A549 (cell line): ENCODE measurements around the gene TREML2. TPM values are rescaled to one million over a fixed set of nuclear protein-coding genes. Genes with fewer than 3 reads are reported as not detected.

Experiments
- ATAC-seq, 2 experiments: fragments of 200-7000 bp in 1 of 2; fragments of >200 bp in 1 of 2; cut with Nextera tagmentation in 1 of 2; cut with Tn5 transposase in 1 of 2; 3 replicates each; pipeline versions ENCODE4 v1.8.0 to v1.9.1; 2018 to 2020; ENCODE audit warnings: mild to moderate bottlenecking in 1 of 2, moderate library complexity in 1 of 2
- CTCF ChIA-PET: fragments of 300-600 bp; sonication (Branson Sonifier 250); formaldehyde crosslinking; extraction: SDS; loops from one replicate; lab custom pipeline; 2021; ENCODE audit warnings: antibody characterized with exemption, inconsistent platforms; lab: Yijun Ruan, JAX
- POLR2A ChIA-PET: fragments of 350-600 bp; formaldehyde crosslinking; extraction: SDS; loops from one replicate; lab custom pipeline; 2021; ENCODE audit warnings: antibody characterized with exemption, inconsistent platforms; lab: Yijun Ruan, JAX
- DNase-seq, 2 experiments: peaks; one replicate each; pipeline versions ENCODE4 v3.0.0 to v3.0.0-alpha.2; 2011 to 2016; ENCODE audit warnings: low read depth in 1 of 2, low spot score in 1 of 2
- FAIRE-seq: peaks from 2 replicates; lab custom pipeline; 2011; peaks lifted over from hg19 to GRCh38; lab: Jason Lieb, UNC
- H3K27ac ChIP-seq, 2 experiments: fragments of >200 bp; sonication (Bioruptor Twin); formaldehyde crosslinking; 3 replicates each; pipeline ENCODE4 v1.5.1; 2016 to 2017
- H3K4me1 ChIP-seq: fragments of >200 bp; sonication (Bioruptor Twin); formaldehyde crosslinking; 3 replicates; pipeline ENCODE4 v1.6.1; 2016
- H3K4me2 ChIP-seq: fragments of >200 bp; sonication (Bioruptor Twin); formaldehyde crosslinking; 3 replicates; pipeline ENCODE4 v1.6.1; 2016
- H3K4me3 ChIP-seq: fragments of >200 bp; sonication (Bioruptor Twin); formaldehyde crosslinking; 3 replicates; pipeline ENCODE4 v1.5.1; 2016
- H3K9me3 ChIP-seq: fragments of >200 bp; sonication (Bioruptor Twin); formaldehyde crosslinking; 3 replicates; pipeline ENCODE4 v1.6.1; 2016
- CBX8 ChIP-seq: fragments of 200-600 bp; sonication (generic); IDR thresholded peaks from 2 replicates; pipeline ENCODE4 v1.6.1; 2016
- CEBPB ChIP-seq, 2 experiments: fragments of >200 bp in 1 of 2; sonication (Bioruptor Twin) in 1 of 2; formaldehyde crosslinking in 1 of 2; IDR thresholded peaks; 2 replicates each; pipeline ENCODE4 v1.6.1; 2012 to 2016
- CHD2 ChIP-seq: fragments of 150-350 bp; IDR thresholded peaks from 2 replicates; pipeline ENCODE4 v1.6.1; 2014; ENCODE audit warnings: low read length; ENCODE audit not compliant: partially characterized antibody
- CHD4 ChIP-seq: fragments of 200-600 bp; sonication (generic); IDR thresholded peaks from 2 replicates; pipeline ENCODE4 v1.6.1; 2016; ENCODE audit warnings: antibody characterized with exemption, mild to moderate bottlenecking, borderline replicate concordance
- EHF ChIP-seq: fragments of 250-450 bp; sonication (Bioruptor Pico); IDR thresholded peaks from 2 replicates; pipeline ENCODE4 v1.5.0; 2020; ENCODE audit warnings: mild to moderate bottlenecking
- ELK1 ChIP-seq: fragments of 150-350 bp; IDR thresholded peaks from 2 replicates; pipeline ENCODE4 v1.6.1; 2014; ENCODE audit warnings: low read depth, mild to moderate bottlenecking, low read length
- ESRRA ChIP-seq: fragments of 150-350 bp; IDR thresholded peaks from 2 replicates; pipeline ENCODE4 v1.6.1; 2014; ENCODE audit warnings: mild to moderate bottlenecking, low read length, borderline replicate concordance
- FOSL2 ChIP-seq, 2 experiments: fragments of 450-650 bp in 1 of 2; fragments of >200 bp in 1 of 2; sonication (Bioruptor Twin) in 1 of 2; formaldehyde crosslinking; IDR thresholded peaks; 2 replicates each; pipeline versions ENCODE4 v1.5.0 to v1.6.1; 2016 to 2020; ENCODE audit warnings: mild to moderate bottlenecking in 1 of 2, moderate library complexity in 1 of 2
- GATA3 ChIP-seq: IDR thresholded peaks from 2 replicates; pipeline ENCODE4 v1.6.1; 2012; ENCODE audit warnings: borderline replicate concordance
- HDAC2 ChIP-seq: fragments of 200-600 bp; sonication (generic); IDR thresholded peaks from 2 replicates; pipeline ENCODE4 v1.6.1; 2016
- HEYL ChIP-seq: fragments of 250-450 bp; sonication (Bioruptor Pico); IDR thresholded peaks from 2 replicates; pipeline ENCODE4 v1.8.0; 2021; ENCODE audit warnings: mild to moderate bottlenecking, moderate library complexity
- HOXB13 ChIP-seq: fragments of 250-450 bp; sonication (Bioruptor Pico); IDR thresholded peaks from 2 replicates; pipeline ENCODE4 v1.5.0; 2020; ENCODE audit warnings: low read depth, mild to moderate bottlenecking, moderate library complexity
- HOXB5 ChIP-seq: fragments of 250-450 bp; sonication (Bioruptor Pico); IDR thresholded peaks from 2 replicates; pipeline ENCODE4 v1.5.0; 2020; ENCODE audit warnings: mild to moderate bottlenecking, moderate library complexity
- JUN ChIP-seq, 2 experiments: fragments of >200 bp; sonication (Bioruptor Twin); formaldehyde crosslinking; IDR thresholded peaks; 2 replicates in 1 of 2; 3 replicates in 1 of 2; pipeline ENCODE4 v1.6.1; 2016 to 2017
- KDM1A ChIP-seq: fragments of 200-600 bp; sonication (generic); IDR thresholded peaks from 2 replicates; pipeline ENCODE4 v1.6.1; 2016; ENCODE audit warnings: low read depth, mild to moderate bottlenecking
- KDM5A ChIP-seq: fragments of 200-600 bp; sonication (generic); IDR thresholded peaks from 2 replicates; pipeline ENCODE4 v1.6.1; 2016; ENCODE audit warnings: antibody characterized with exemption, mild to moderate bottlenecking
- NFE2L2 ChIP-seq: fragments of 150-350 bp; conservative IDR thresholded peaks from 2 replicates; pipeline ENCODE4 v1.6.1; 2014; ENCODE audit warnings: low read length
- RAD21 ChIP-seq, 2 experiments: fragments of >200 bp in 1 of 2; sonication (Bioruptor Twin) in 1 of 2; formaldehyde crosslinking in 1 of 2; IDR thresholded peaks in 1 of 2; conservative IDR thresholded peaks in 1 of 2; 2 replicates in 1 of 2; 3 replicates in 1 of 2; pipeline ENCODE4 v1.6.1; 2012 to 2018; ENCODE audit warnings: inconsistent platforms in 1 of 2
- RCOR1 ChIP-seq: fragments of 150-350 bp; IDR thresholded peaks from 2 replicates; pipeline ENCODE4 v1.6.1; 2014; ENCODE audit warnings: antibody characterized with exemption, low read length, low read depth
- RNF2 ChIP-seq: fragments of 200-600 bp; sonication (generic); IDR thresholded peaks from 2 replicates; pipeline ENCODE4 v1.6.1; 2016; ENCODE audit warnings: low read depth, mild to moderate bottlenecking, antibody characterized with exemption, moderate library complexity, borderline replicate concordance
- TP53 ChIP-seq: fragments of 250-450 bp; sonication (Bioruptor Pico); IDR thresholded peaks from 2 replicates; pipeline ENCODE4 v1.5.0; 2021; ENCODE audit warnings: mild to moderate bottlenecking, moderate library complexity
- ZC3H11A ChIP-seq: fragments of 450-650 bp; IDR thresholded peaks from 2 replicates; pipeline ENCODE4 v1.6.1; 2014; ENCODE audit warnings: antibody characterized with exemption, mild to moderate bottlenecking
- ZNF302 ChIP-seq: fragments of 250-450 bp; sonication (Bioruptor Pico); IDR thresholded peaks from 2 replicates; pipeline ENCODE4 v1.9.0; 2021; ENCODE audit warnings: inconsistent platforms, mild to moderate bottlenecking, moderate library complexity
- WGBS: methylation state at CpG from one replicate; pipeline ENCODE4 v1.1.6; 2017; ENCODE audit errors: missing lambda C conversion rate; 5-methylcytosine and 5-hydroxymethylcytosine counted together
- polyA plus RNA-seq, 4 experiments: library from polyadenylated mRNA; depleted of rRNA in 3 of 4; stranded (reverse); fragments of >200 nt; fragmentation: RNase III in 1 of 4; extraction: RNeasy Plus Mini Kit Qiagen cat#74134 plus additional on column Dnase treatment in 1 of 4; gene quantifications; 2 replicates in 3 of 4; 3 replicates in 1 of 4; pipeline ENCODE4 v1.2.3, GENCODE V29; 2011 to 2017
- TF ChIP-seq, protein P1 (sequence below): fragments of 450-650 bp; IDR thresholded peaks from 2 replicates; pipeline ENCODE4 v1.6.1; 2014; ENCODE audit warnings: antibody characterized with exemption
- TF ChIP-seq, protein P2 (sequence below): IDR thresholded peaks from 2 replicates; pipeline ENCODE4 v1.6.1; 2012
- TF ChIP-seq, protein P3 (sequence below): fragments of >200 bp; sonication (Bioruptor Twin); formaldehyde crosslinking; IDR thresholded peaks from 3 replicates; pipeline ENCODE4 v1.5.1; 2016
- TF ChIP-seq, protein P4 (sequence below): fragments of >200 bp; sonication (Bioruptor Twin); formaldehyde crosslinking; IDR thresholded peaks from 2 replicates; pipeline ENCODE4 v1.6.1; 2016

Gene TREML2
- polyA plus RNA-seq, 2 of the 4 experiments (the other 2 are of a cell fraction), result not detected

- Histone ChIP-seq H3K4me2 (no peak overlapping the region), H3K27ac (no peak overlapping the region), H3K9me3 (no peaks in the 10 kb centered on the region), H3K4me3 (no peak overlapping the region), H3K4me1 (no peaks in the 10 kb centered on the region)
- no peak for TF ChIP-seq HOXB5 (CRISPR knock-in tag)
- no peak for TF ChIP-seq RNF2
- no peak for TF ChIP-seq KDM1A
- ATAC-seq, result no peak
- CTCF ChIA-PET, result interaction anchor here (0.6 kb wide), 1 partner anchor 318 kb away, joined by 3 read pairs; no protein-coding TSS in a partner anchor
- WGBS, result 0% methylated on average over 2 of the region's 3 CpGs
- FAIRE-seq, result no peak
- POLR2A ChIA-PET, result no interaction called here
- no peak for DNase-seq
These were observed 40.0 kb downstream of the TREML2 start for GRCh38 chr6:41160933-41161332.

- FAIRE-seq (no peak), DNase-seq (no peak)
- CTCF ChIA-PET, result no interaction called here
- no peaks in the 10 kb centered on the region for H3K4me1 ChIP-seq
- H3K4me2 ChIP-seq, result no peak overlapping the region
- WGBS, result 25% methylated on average over 5 of the region's 12 CpGs
- TF ChIP-seq CHD2 (no peak), CEBPB (IDR thresholded peaks at IDR 0.05) (no peak), HEYL (CRISPR knock-in tag) (no peak), CBX8 (no peak), RCOR1 (no peak), TP53 (CRISPR knock-in tag) (no peak), GATA3 (no peak), FOSL2 (IDR thresholded peaks at IDR 0.05) (no peak), FOSL2 (CRISPR knock-in tag; IDR thresholded peaks at IDR 0.05) (no peak), KDM5A (no peak), ZC3H11A (no peak), RAD21 (conservative IDR thresholded peaks at IDR 0.05 in 1 of 2, IDR thresholded peaks at IDR 0.05 in 1 of 2) (no peak), KDM1A (no peak), HDAC2 (no peak), ELK1 (no peak)
- TF ChIP-seq, protein P1, sequence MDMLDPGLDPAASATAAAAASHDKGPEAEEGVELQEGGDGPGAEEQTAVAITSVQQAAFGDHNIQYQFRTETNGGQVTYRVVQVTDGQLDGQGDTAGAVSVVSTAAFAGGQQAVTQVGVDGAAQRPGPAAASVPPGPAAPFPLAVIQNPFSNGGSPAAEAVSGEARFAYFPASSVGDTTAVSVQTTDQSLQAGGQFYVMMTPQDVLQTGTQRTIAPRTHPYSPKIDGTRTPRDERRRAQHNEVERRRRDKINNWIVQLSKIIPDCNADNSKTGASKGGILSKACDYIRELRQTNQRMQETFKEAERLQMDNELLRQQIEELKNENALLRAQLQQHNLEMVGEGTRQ, result no peak
- TF ChIP-seq, protein P2, sequence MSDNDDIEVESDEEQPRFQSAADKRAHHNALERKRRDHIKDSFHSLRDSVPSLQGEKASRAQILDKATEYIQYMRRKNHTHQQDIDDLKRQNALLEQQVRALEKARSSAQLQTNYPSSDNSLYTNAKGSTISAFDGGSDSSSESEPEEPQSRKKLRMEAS, result no peak
- TF ChIP-seq, protein P3, sequence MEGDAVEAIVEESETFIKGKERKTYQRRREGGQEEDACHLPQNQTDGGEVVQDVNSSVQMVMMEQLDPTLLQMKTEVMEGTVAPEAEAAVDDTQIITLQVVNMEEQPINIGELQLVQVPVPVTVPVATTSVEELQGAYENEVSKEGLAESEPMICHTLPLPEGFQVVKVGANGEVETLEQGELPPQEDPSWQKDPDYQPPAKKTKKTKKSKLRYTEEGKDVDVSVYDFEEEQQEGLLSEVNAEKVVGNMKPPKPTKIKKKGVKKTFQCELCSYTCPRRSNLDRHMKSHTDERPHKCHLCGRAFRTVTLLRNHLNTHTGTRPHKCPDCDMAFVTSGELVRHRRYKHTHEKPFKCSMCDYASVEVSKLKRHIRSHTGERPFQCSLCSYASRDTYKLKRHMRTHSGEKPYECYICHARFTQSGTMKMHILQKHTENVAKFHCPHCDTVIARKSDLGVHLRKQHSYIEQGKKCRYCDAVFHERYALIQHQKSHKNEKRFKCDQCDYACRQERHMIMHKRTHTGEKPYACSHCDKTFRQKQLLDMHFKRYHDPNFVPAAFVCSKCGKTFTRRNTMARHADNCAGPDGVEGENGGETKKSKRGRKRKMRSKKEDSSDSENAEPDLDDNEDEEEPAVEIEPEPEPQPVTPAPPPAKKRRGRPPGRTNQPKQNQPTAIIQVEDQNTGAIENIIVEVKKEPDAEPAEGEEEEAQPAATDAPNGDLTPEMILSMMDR, result no peak
- TF ChIP-seq, all 56 proteins: peak for 0
- no peak overlapping the region for H3K4me3 ChIP-seq
- POLR2A ChIA-PET, result no interaction called here
- no peaks in the 10 kb centered on the region for H3K9me3 ChIP-seq
- no peak for ATAC-seq
- no peak overlapping the region for H3K27ac ChIP-seq
These were observed 41.4 kb downstream of the TREML2 start for GRCh38 chr6:41159415-41160082.

DNA sequence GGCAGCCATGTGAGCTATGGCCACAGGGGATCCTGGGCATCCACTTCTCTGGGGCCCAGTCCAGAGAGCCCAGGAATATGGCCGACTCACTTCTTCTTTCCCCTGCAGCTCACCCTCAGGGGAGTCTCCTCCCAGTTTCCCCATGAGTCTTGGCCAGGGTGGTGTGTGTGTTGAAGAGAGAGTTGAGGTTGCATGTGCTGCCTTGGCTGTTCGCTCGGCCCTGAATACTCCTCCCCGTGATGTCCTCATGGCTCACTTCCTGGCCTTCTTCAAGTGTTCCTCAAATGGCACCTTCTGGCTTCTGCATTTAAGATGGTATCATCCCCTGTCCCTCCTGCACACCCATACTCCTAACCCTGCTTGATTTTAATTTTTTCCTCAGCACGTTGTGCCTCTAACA is 43.6 kb downstream of the TREML2 start:
- H3K27ac ChIP-seq, result no peak overlapping the region
- H3K4me3 ChIP-seq, result no peak overlapping the region
- H3K4me2 ChIP-seq, result no peak overlapping the region
- ChIA-PET POLR2A (no interaction called here), CTCF (no interaction called here)
- H3K4me1 ChIP-seq, result no peaks in the 10 kb centered on the region
- FAIRE-seq, result no peak
- H3K9me3 ChIP-seq, result no peaks in the 10 kb centered on the region
- no peak for DNase-seq
- ATAC-seq, result no peak
- TF ChIP-seq HDAC2 (no peak), ZNF302 (no peak), CBX8 (no peak), CHD4 (no peak), NFE2L2 (no peak), JUN (IDR thresholded peaks at IDR 0.05) (no peak), EHF (CRISPR knock-in tag) (no peak), HOXB13 (CRISPR knock-in tag) (no peak), ESRRA (no peak)
- TF ChIP-seq, protein P2, result no peak
- TF ChIP-seq, protein P4, sequence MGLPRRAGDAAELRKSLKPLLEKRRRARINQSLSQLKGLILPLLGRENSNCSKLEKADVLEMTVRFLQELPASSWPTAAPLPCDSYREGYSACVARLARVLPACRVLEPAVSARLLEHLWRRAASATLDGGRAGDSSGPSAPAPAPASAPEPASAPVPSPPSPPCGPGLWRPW, result no peak
- TF ChIP-seq, all 56 proteins: peak for 0
- WGBS, result 51% methylated on average over 5 of the region's 5 CpGs
